HG02610 (cell line): ENCODE results near the gene GAS7.

Source experiments
- ATAC-seq: cut with Tn5 transposase; IDR thresholded peaks from one replicate; pipeline ENCODE4 v1.9.1; 2021; ENCODE audit warnings: mild to moderate bottlenecking, moderate library complexity; ENCODE audit not compliant: unreplicated experiment

Gene GAS7

GRCh38 chr17:10172778-10173177, 25.6 kb downstream of the GAS7 start:
- no peak for ATAC-seq

GRCh38 chr17:10172241-10172741, 26.1 kb downstream of the GAS7 start:
- ATAC-seq, result peak; percentile 64

DNA sequence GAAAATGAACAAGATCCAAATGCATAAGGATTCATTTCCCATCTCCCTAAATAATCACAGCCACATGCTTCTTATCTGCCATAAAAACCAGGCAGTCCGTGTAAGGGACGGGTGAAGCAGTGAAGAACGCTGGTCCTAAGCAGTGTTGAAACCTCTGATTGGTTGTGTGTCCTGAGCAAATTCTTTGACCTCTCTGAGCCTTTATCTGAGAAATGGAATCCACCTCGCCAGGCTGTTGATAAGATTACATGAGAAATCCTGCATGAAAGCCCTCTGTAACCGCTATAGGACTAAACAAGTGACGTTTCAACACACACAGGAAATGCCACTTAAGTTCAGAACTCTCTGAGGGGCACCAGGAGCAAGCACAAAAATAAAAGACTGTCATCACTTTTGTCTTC, 26.8 kb downstream of the GAS7 start:
- peak; percentile 32 for ATAC-seq

DNA sequence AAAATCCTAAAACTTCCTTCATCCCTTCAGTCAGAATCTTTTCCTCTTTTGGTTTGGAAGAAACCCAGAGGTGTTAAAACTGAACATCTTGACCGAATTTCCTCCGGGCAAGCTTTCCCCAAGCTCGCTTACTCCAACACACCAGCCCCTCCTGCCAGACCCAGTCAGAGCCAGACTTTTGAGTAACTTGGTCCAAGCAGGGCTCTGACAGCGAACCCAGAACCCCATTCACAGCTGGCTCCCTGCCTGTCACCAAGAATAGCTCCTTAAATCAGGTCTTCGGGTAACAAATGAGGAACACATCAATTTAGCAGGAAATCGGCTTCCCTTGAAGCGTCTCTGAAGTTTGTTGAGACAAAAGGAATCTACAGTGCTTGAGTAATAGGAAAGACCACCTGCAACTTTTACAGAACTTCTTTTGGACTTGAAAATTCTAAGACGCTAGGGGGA, 27.3 kb downstream of the GAS7 start:
- no peak for ATAC-seq

GRCh38 chr17:10170233-10170632, 28.2 kb downstream of the GAS7 start:
- ATAC-seq, result no peak

- ATAC-seq, result no peak
Measured at GRCh38 chr17:10169290-10169689, 29.1 kb downstream of the GAS7 start.

- no peak for ATAC-seq
Measured at GRCh38 chr17:10166176-10166935, 32.0 kb downstream of the GAS7 start.

DNA sequence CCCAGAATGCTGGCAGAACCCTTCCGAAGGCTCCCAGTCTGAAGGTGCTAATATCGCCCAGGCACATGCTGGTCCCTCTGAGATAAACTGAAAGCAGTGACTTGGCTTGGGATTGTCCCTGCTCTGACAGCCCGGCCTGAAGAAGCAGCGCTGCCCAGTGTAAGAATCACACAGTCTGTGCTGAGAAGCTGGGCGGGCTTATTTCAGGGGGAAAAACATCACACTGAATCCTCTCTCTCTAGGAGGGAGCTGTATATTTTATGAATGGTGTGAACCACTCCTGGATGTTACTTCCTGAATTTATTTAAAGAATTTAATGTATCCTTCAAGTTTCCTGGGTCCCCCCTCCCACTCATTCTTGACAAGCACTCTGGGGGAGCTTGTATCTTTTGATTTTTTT, 36.3 kb downstream of the GAS7 start:
- peak; percentile 76 for ATAC-seq

GRCh38 chr17:10161386-10161785, 37.0 kb downstream of the GAS7 start:
- ATAC-seq, result no peak

DNA sequence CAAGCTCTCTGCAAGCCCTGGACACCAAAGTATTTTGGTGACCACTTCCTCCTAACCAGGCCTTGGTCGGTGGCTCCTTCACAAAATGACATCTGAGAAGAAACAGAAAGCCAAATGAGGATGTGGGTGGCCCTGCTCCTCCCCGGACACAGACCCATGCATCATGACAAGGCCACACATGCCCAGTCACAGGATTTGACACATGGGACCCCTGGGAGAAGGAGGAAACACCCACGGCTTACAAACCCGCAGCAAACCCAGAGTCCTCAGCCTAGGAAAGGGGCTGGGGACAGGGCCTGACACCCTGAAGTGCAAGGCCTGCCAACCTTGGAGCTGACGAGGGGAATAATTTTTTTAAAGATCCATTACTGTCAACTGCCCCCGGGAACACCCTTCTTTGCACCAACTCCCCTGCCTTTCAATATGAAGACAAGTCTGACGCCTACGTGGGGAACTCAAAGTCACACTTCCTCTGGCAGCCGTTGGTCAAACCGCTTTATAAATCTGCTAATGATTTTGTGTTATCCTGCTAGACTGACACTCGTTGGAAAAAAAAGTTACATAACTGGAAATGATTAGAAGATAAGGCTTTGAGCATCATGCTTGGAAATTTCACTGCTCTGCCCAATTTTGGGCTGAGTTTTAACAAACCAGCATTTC, 41.3 kb downstream of the GAS7 start:
- peak; percentile 67 for ATAC-seq

DNA sequence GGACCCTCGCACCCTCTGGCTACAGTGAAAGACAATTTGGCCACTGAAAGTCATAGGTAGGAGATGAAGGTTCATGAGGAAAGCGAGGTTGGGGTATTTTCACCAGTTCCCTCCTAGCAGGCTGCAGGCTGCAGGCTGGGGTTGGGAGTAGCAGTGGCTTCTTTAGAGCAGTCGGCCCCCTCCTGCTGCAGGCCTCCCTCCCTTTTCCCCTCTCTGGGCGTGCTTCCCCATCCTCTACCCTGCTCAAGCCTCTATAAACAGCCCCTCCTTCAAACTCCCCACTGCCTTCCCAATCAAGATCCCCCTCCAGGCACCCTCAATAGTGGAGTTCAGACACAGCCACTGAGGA, 41.8 kb downstream of the GAS7 start:
- no peak for ATAC-seq

DNA sequence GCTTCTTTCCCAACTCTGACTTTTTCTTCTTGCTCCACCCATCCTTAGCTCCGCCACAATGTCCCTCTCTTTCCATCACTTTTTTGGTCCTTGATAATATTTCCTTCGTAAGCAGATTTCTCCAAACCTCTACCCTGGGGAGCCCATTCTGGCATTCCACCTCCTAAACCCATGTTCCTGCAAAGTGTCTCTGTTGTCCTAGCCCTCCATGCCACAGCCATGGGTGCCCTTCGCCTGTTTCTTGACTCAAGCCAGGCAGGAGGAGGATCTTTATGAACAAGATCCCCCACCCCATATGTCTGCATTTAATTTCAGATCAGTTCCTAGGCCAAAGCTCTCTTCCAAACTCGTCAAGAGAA, 42.4 kb downstream of the GAS7 start:
- ATAC-seq, result no peak

GRCh38 chr17:10155371-10156076, 42.9 kb downstream of the GAS7 start:
- no peak for ATAC-seq

DNA sequence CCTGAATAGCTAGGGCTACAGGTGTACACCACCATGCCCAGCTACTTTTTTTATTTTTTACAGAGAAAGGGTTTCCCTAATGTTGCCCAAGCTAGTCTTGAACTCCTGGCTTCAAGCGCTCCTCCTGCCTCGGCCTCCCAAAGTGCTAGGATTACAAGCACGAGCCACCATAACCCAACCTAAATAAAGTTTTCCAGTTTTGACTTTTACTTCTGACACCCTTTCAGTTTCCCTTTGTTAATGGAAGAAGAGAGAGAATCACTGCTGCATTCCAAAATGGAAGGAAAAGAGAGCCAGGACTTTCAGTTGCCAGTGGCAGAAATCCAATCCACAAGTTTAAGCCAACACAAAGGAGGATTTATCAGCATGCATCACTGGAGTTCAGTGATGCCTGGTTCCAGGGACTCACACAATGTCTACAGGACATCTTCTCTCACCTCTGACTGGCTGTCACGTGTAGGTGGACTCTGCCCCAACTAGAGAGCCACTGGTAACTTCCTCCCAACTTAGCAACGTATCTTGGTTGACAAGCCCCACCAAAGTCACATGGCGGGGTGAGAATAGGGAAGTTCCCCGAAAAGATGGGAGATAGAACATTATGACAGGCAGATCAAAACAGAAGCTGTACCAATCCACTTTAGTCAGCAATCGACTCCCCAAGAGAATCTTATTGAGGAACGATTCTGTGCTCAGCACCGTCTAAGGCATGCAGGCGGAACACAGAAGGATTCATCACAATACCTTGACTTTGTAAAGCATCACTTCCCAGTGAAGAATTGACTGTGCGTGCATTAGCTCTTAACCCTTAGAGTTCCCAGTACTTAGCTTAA, 46.5 kb downstream of the GAS7 start:
- ATAC-seq, result peak; percentile 52

DNA sequence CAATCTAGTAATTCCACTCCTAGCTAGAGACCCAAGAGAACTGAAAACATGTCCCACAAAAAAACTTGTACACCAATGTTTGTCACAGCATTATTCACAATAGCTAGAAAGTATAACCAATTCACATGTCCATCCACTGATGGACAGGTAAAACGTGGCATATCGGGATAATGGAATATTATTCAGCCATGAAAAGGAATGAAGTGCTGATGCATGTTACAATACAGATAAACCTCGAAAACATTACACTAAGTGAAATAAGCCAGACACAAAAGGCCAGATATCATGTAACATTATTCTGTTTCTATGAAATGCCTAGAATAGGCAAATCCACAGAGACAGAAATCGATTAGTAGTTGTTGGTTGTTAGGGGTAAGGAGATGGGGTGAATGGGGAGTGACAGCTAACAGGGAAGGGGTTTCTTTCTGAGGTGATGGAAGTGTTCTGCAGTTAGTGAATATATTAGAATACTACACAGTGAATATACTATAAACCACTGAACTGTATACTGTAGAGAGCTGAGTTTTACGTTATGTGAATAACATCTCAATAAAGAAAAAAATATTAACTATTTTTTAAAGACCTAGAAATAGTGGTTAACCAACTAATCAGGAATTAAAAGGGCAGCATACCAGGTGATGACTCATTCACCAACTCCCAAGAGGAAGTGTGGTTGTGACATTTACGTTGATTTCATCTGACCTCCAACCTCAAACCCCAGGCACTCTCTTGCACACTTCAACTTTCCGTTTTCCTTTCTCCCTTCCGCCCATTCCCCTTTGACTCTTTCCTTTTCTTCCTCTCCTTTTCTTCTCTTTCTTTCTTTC, 48.6 kb downstream of the GAS7 start:
- ATAC-seq, result peak; percentile 30

- ATAC-seq, result no peak
Measured at GRCh38 chr17:10147761-10148415, 50.5 kb downstream of the GAS7 start.

DNA sequence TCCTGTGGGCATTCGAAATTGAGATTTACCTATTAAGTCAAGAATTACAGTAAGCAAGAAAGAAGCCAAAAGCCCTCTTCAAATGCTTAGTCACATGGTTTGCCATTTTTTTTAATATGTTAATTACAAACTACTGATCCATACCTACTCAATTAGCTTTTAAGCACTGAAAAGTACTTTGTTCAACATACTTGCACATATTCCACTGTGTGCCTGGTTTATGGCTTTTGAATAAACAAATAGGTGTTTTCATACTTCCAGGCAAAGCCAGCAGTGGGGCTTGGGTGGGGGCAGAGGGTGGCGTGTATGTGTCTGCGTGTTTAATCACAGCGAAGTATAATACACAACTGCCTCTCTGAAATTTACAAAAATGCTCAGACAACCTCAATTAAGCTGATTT, 51.4 kb downstream of the GAS7 start:
- ATAC-seq, result no peak

DNA sequence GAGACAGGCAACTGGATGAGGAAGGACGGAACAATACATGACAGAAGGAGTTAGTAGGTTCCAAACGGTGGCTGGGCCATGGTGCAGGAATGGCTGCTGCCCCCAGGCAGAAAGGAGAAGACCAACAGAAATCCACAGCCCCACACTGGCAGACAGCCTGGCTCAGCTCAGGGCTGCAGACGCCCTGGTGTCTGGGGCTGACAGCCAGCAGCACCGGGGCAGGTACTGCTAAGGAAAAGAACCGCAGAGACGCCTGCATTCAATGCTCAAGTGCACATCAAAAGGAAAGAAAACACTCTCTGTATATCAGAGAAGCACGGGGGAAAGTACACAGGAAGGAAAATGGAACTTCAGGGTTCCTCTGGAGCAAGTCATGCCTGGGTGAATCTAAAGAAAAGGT, 53.4 kb downstream of the GAS7 start:
- no peak for ATAC-seq

GRCh38 chr17:10144456-10144855, 54.0 kb downstream of the GAS7 start:
- no peak for ATAC-seq

DNA sequence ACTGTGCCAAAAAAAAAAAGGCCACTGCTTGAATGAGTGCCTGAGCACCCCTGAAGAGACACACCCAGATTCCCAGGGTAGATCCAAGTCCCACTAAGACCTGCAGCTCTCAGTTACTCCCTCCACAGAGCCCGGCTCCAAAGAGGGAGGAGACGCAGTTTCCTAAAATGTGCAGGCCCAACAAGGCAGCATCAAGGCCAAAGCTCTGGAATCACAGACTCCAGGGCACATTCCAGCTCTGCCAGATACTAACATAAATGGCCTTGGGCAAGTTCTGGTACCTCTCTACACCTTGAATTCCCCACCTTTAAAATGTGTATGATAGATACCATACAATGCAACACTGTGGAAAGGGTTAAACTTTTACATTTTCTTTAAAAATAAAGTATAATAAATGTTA, 57.0 kb downstream of the GAS7 start:
- no peak for ATAC-seq
